IPS DF 4.7 (cell line): ENCODE data around the gene DOK1.

Experiments
- DNase-seq: peaks from one replicate; pipeline ENCODE4 v3.0.0-alpha.2; 2013; ENCODE audit warnings: low spot score; ENCODE audit errors: extremely low read depth

Gene DOK1

DNA sequence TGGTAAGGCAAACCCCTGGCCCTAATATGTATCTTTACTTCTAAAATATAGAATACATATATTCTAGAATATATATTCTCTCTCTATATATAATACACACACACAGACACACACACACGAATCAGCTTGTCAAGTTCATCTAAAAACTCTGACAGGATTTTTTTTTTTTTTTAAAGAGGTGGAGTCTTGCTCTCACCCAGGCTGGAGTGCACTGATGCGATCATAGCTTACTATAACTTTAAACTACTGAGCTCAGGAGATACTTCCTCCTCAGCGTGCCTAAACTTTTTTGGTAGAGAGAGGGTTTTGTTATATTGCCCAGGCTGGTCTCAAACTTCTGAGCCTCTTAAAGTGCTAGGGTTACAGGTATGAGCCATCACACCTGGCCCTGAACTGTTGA lies 45.2 kb downstream of the DOK1 start:
- no peak for DNase-seq

DNA sequence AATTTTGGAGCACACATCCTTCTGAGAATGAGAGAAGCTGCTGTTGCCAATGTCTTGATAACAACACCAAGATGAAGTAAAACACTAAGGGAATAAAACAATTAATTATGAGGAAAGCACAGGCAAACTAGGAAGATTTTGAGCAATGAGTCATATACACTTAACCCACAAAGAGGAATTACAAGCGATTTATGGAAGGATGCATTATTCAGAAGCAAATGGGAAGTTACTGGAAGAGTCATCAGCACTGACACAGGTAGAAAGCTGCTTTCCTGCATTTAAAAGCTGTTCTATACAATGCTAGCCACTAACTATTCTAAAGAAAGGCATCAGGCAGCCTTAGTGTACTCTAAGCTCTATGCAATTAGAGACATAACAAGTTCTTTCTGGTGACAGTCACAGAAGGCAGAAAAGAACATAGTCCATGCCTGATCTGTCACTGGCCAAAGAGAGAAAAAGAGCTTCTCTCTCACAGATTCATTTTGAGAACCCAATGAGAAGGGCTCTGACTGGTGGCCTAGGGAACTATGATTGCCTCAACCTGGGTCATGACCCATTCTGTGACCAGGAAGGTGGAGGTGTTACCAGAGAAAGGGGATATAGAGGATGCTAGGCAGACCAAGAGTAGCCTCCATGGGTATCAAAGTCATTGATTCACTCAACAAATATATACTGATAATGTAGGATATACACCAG lies 48.2 kb downstream of the DOK1 start:
- DNase-seq: no peak

DNA sequence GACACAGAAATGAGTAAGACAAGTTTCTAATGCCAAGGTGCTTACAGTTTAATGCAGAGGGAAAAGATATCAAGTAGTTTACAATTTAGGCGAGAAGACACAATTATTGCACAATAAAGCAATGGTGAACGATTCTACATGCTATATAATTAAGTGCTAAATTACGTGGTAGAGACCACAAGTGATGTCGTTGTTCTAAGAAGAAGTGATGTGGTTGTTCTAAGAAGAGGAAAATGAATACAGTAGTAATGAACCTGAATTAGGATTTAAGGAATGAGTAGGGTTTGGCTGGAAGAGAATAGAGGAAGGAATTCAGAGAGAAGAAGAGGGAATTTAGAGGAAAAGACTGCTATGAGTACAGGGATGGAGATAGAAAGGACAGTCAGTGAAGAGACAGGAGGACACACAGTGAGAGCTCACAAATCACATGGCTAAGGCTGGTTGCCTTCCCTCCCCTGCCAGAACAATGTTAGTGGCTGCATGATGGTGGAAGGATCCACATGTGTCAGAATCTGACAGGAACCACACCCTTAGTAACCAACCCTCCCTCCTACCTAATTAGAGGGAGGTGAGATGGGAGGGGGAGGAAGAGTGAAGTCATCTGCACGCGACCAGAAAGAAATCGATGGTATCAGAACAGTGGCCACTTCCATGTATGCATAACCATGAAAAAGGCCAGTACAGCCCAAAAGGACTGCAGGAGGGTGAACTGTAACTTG lies 48.9 kb downstream of the DOK1 start:
- no peak for DNase-seq

DNA sequence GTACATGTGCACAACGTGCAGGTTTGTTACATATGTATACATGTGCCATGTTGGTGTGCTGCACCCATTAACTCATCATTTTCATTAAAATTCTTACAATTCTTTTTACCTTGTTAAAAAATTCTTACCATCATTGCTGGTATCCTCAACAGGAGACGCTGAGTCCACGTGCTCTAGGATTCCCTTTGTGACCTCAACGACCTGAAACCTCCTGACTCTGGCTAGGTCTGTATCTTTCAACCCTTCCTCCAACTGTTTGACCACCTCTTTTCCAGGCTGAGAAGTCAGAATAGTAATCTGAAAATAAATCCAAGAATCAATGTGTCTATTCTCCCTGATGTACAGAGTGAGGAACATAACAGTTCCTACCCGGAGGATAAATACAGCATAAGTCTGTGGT lies 52.4 kb downstream of the DOK1 start:
- DNase-seq: no peak
